Right lobe of liver (tissue), 6 donors: ENCODE measurements around the gene ACTL7B. TPM values are rescaled to one million over a fixed set of nuclear protein-coding genes. Genes with fewer than 3 reads are reported as not detected.

Experiments used
- ATAC-seq, 4 donors: fragments of 200-7000 bp; cut with Tn5 transposase; one replicate each; pipeline ENCODE4 v1.9.1; 2020; ENCODE audit warnings: mild to moderate bottlenecking in 4 of 4, moderate library complexity in 4 of 4
- DNase-seq, 3 donors: peaks; one replicate each; pipeline ENCODE4 v3.0.0-alpha.2; 2020
- H3K27ac ChIP-seq, 3 donors: fragments of 200-600 bp; one replicate each; pipeline ENCODE4 v1.8.0; 2022
- H3K27me3 ChIP-seq, 2 donors: fragments of 200-600 bp; one replicate each; pipeline ENCODE4 v1.8.0; 2022
- H3K36me3 ChIP-seq, 4 donors: fragments of 200-600 bp; sonication (generic) in 1 of 4; one replicate each; pipeline versions ENCODE4 v1.5.1 to v1.8.0; 2017 to 2022; ENCODE audit warnings: control low read depth in 1 of 4
- H3K4me1 ChIP-seq, 4 donors: fragments of 200-600 bp; sonication (generic) in 1 of 4; one replicate each; pipeline versions ENCODE4 v1.5.1 to v1.8.0; 2017 to 2022; ENCODE audit warnings: control low read depth in 1 of 4
- H3K4me3 ChIP-seq, 3 donors: fragments of 200-600 bp; one replicate each; pipeline ENCODE4 v1.8.0; 2022
- H3K9me3 ChIP-seq, 4 donors: fragments of 200-600 bp; sonication (generic) in 1 of 4; one replicate each; pipeline versions ENCODE4 v1.5.1 to v1.8.0; 2017 to 2022; ENCODE audit warnings: control low read depth in 1 of 4
- POLR2A ChIP-seq: fragments of 450-650 bp; IDR thresholded peaks from one replicate; pipeline ENCODE4 v1.6.1; 2017; ENCODE audit warnings: antibody characterized with exemption, mild to moderate bottlenecking
- WGBS: methylation state at CpG from one replicate; pipeline ENCODE4 v1.1.6; 2018; ENCODE audit warnings: low coverage, low lambda C conversion rate; ENCODE audit not compliant: insufficient coverage; ENCODE audit errors: missing lambda C conversion rate; 5-methylcytosine and 5-hydroxymethylcytosine counted together
- intact Hi-C, 2 donors: fragments of 100-400 bp; cut with DNase I; formaldehyde crosslinking; loops; one replicate each; pipeline versions ENCODE4 v1.11.2 to v1.14.1; 2022
- total RNA-seq, 6 experiments: library from RNA; depleted of rRNA in 2 of 6; stranded (reverse); fragments of >200 nt in 2 of 6; fragmentation: NEBNext Ultra II Directional in 3 of 6; extraction: Animal tissue kit (Norgen Biotek cat#: 25700) in 3 of 6; gene quantifications; one replicate each; pipeline versions ENCODE4 v1.1.0 to v1.2.4, GENCODE V29; 2016 to 2023
- TF ChIP-seq, protein P1 (sequence below), 4 donors: fragments of 200-600 bp in 3 of 4; fragments of 450-650 bp in 1 of 4; IDR thresholded peaks; one replicate each; pipeline versions ENCODE4 v1.5.1 to v1.8.0; 2016 to 2022; ENCODE audit warnings: antibody characterized with exemption in 4 of 4, mild to moderate bottlenecking in 2 of 4
- donor health status: DM: no; HTN: yes; CAD: no.
- donor health status: DM: no; HTN: no; CAD: no.
- donor health status: DM: no; HTN: no; CAD: no.
- donor health status: DM: no; HTN: yes; CAD: no.
- donor health status: DM: no; HTN: yes; CAD: no.

Gene ACTL7B
- total RNA-seq, 6 experiments from 2014 or later = not detected

DNA sequence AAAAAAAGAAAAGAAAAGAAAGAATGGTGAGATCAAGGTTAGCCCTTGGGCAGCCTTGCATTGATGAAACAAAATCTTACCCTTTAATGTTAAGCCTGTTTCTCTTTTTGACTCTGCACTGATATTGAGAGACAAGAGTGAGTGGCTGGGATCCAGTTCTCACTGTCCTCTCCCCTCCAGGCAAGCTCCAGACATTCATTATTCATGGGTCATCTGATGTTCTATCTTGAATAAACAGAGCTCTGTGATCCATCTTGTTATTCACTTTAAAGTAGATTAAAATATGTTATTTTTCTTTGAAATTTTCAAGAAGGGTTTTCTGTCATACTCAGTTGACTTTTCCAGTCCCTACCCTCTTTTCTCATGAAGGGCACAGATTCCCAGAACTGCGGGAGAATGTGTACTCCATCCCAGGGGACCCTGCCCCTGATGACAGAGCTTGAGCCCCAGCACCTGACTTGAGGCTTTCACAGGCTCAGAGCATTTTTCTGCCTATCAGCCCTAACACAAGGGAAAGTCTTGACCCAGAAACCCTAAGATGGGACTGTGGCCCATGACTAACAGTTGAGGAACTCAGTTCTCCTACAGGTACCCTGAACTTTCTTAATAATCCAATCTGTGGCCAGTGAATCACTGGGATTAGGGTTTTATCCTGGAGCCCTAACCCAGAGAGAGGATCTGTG, 24.1 kb downstream of the ACTL7B start:
- 88% methylated on average over 1 of the region's 1 CpG for WGBS
- Histone ChIP-seq H3K36me3 (no peaks in the 10 kb centered on the region), H3K9me3 (no peaks in the 10 kb centered on the region), H3K27ac (no peak overlapping the region), H3K27me3 (no peaks in the 10 kb centered on the region), H3K4me3 (no peak overlapping the region), H3K4me1 (no peaks in the 10 kb centered on the region)
- TF ChIP-seq POLR2A = no peak
- TF ChIP-seq, protein P1, sequence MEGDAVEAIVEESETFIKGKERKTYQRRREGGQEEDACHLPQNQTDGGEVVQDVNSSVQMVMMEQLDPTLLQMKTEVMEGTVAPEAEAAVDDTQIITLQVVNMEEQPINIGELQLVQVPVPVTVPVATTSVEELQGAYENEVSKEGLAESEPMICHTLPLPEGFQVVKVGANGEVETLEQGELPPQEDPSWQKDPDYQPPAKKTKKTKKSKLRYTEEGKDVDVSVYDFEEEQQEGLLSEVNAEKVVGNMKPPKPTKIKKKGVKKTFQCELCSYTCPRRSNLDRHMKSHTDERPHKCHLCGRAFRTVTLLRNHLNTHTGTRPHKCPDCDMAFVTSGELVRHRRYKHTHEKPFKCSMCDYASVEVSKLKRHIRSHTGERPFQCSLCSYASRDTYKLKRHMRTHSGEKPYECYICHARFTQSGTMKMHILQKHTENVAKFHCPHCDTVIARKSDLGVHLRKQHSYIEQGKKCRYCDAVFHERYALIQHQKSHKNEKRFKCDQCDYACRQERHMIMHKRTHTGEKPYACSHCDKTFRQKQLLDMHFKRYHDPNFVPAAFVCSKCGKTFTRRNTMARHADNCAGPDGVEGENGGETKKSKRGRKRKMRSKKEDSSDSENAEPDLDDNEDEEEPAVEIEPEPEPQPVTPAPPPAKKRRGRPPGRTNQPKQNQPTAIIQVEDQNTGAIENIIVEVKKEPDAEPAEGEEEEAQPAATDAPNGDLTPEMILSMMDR (IDR thresholded peaks at IDR 0.05) = no peak
- intact Hi-C loops = no loop called here
- DNase-seq = no peak
- ATAC-seq = no peak

- ATAC-seq = no peak
- TF ChIP-seq, protein P1 (IDR thresholded peaks at IDR 0.05) = no peak
- Histone ChIP-seq H3K9me3 (no peaks in the 10 kb centered on the region), H3K27me3 (no peaks in the 10 kb centered on the region), H3K4me1 (no peaks in the 10 kb centered on the region), H3K27ac (no peak overlapping the region), H3K36me3 (no peaks in the 10 kb centered on the region), H3K4me3 (no peak overlapping the region)
- intact Hi-C loops = no loop called here
- WGBS = 58% methylated on average over 2 of the region's 2 CpGs
- no peak for DNase-seq
Measured at GRCh38 chr9:108830272-108830671, 25.5 kb downstream of the ACTL7B start.

- intact Hi-C loops = no loop called here
- no peaks in the 10 kb centered on the region for H3K36me3 ChIP-seq
- H3K27me3 ChIP-seq = no peaks in the 10 kb centered on the region
- no peaks in the 10 kb centered on the region for H3K9me3 ChIP-seq
- no peak for ATAC-seq
- no peak overlapping the region for H3K27ac ChIP-seq
- no peak for DNase-seq
- WGBS = 80% methylated on average over 3 of the region's 3 CpGs
- H3K4me1 ChIP-seq = no peaks in the 10 kb centered on the region
- no peak for TF ChIP-seq POLR2A
- TF ChIP-seq, protein P1 (IDR thresholded peaks at IDR 0.05) = no peak
- H3K4me3 ChIP-seq = no peak overlapping the region
Measured at GRCh38 chr9:108823829-108824228, 32.0 kb downstream of the ACTL7B start.

GRCh38 chr9:108816037-108816436, 39.7 kb downstream of the ACTL7B start:
- DNase-seq (peak in 1 of 3 donors; percentile 24), ATAC-seq (peak; percentile 21 to 57 (median 51))
- Histone ChIP-seq H3K27me3 (no peaks in the 10 kb centered on the region), H3K4me3 (no peak overlapping the region), H3K36me3 (no peaks in the 10 kb centered on the region), H3K4me1 (no peaks in the 10 kb centered on the region), H3K9me3 (no peaks in the 10 kb centered on the region), H3K27ac (no peak overlapping the region)
- WGBS = 33% methylated on average over 10 of the region's 10 CpGs
- intact Hi-C loops = no loop called here
- TF ChIP-seq, protein P1 (IDR thresholded peaks at IDR 0.05) = no peak
- TF ChIP-seq POLR2A = no peak

DNA sequence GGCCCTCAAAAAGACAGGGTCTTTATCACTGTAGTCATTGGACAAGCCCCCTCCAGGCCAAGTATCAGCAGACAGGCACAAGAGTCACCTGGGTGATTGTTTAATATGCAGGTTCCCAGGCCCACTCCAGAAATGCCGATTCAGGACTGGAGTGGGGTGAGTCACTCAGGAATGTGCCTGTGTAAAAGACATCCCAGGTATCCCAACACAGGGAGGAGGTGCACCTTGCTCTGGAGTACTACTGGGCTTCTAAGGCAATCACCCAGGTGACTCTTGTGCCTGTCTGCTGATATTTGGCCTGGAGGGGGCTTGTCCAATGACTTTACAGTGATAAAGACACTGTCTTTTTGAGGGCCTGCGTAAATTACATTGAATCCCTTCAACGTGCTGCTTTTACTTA, 40.6 kb downstream of the ACTL7B start:
- intact Hi-C loops = no loop called here
- Histone ChIP-seq H3K4me3 (no peak overlapping the region), H3K4me1 (no peaks in the 10 kb centered on the region), H3K27me3 (no peaks in the 10 kb centered on the region), H3K9me3 (no peaks in the 10 kb centered on the region), H3K36me3 (no peaks in the 10 kb centered on the region), H3K27ac (no peak overlapping the region)
- TF ChIP-seq, protein P1 (IDR thresholded peaks at IDR 0.05) = no peak
- no peak for TF ChIP-seq POLR2A
- no peak for ATAC-seq
- DNase-seq = no peak
- WGBS = 64% methylated on average over 3 of the region's 3 CpGs
